Body of pancreas (tissue), 4 donors: ENCODE data around the gene FAM124A. TPM values are rescaled to one million over a fixed set of nuclear protein-coding genes. Genes with fewer than 3 reads are reported as not detected.
"Not testable (repeated sequence)": the region's sequence is repeated elsewhere in the genome, so short reads cannot be mapped to it uniquely, and the experiment has no call there.

Experiments
- ATAC-seq: fragments of 150-250 bp; one replicate; pipeline ENCODE4 v1.9.1; 2016
- DNase-seq, 4 donors: peaks; one replicate each; pipeline ENCODE4 v3.0.0-alpha.2; 2019
- H3K27ac ChIP-seq, 4 donors: fragments of 200-600 bp; sonication (generic); 1 replicate in 3 of 4; 2 replicates in 1 of 4; pipeline versions ENCODE4 v1.5.1 to v1.6.1; 2016 to 2019; ENCODE audit warnings: mild to moderate bottlenecking in 1 of 4, mixed read lengths in 1 of 4, moderate library complexity in 1 of 4
- H3K27me3 ChIP-seq, 2 donors: fragments of 200-600 bp; sonication (generic); one replicate each; pipeline ENCODE4 v1.6.0; 2016; ENCODE audit warnings: mild to moderate bottlenecking in 1 of 2
- H3K36me3 ChIP-seq, 2 donors: fragments of 200-600 bp; sonication (generic); replicated peaks in 1 of 2; 2 replicates each; pipeline ENCODE4 v1.5.1; 2016; ENCODE audit warnings: low read depth in 2 of 2; ENCODE audit not compliant: insufficient read depth in 1 of 2
- H3K4me1 ChIP-seq: fragments of 200-600 bp; sonication (generic); one replicate; pipeline ENCODE4 v1.6.0; 2016
- H3K4me3 ChIP-seq, 2 donors: fragments of 200-600 bp; sonication (generic); 1 replicate in 1 of 2; 2 replicates in 1 of 2; pipeline ENCODE4 v1.5.1; 2016 to 2019
- H3K9me3 ChIP-seq, 3 donors: fragments of 200-600 bp; sonication (generic); 1 replicate in 2 of 3; 2 replicates in 1 of 3; pipeline ENCODE4 v1.5.1; 2016
- POLR2A ChIP-seq, 3 donors: fragments of 450-650 bp; IDR thresholded peaks; one replicate each; pipeline ENCODE4 v1.6.1; 2016; ENCODE audit warnings: antibody characterized with exemption in 3 of 3, mild to moderate bottlenecking in 2 of 3
- WGBS, 2 donors: methylation state at CpG; one replicate each; pipeline ENCODE4 v1.1.5; 2017; 5-methylcytosine and 5-hydroxymethylcytosine counted together
- intact Hi-C: fragments of 100-400 bp; cut with DNase I; formaldehyde crosslinking; loops from one replicate; pipeline ENCODE4 v1.15.1; 2023
- total RNA-seq, 2 donors: library from RNA; depleted of rRNA; stranded (reverse); fragments of >200 nt; gene quantifications; one replicate each; pipeline ENCODE4 v1.1.0, GENCODE V29; 2016
- TF ChIP-seq, protein P1 (sequence below), 7 experiments: fragments of 450-650 bp in 4 of 7; fragments of 200-600 bp in 3 of 7; sonication (generic) in 3 of 7; IDR thresholded peaks; one replicate each; pipeline ENCODE4 v1.5.1; 2016 to 2019; ENCODE audit warnings: antibody characterized with exemption in 7 of 7

FAM124A gene
- total RNA-seq, 2 donors from 2014 or later, result 0.78 to 2.0 TPM

DNA sequence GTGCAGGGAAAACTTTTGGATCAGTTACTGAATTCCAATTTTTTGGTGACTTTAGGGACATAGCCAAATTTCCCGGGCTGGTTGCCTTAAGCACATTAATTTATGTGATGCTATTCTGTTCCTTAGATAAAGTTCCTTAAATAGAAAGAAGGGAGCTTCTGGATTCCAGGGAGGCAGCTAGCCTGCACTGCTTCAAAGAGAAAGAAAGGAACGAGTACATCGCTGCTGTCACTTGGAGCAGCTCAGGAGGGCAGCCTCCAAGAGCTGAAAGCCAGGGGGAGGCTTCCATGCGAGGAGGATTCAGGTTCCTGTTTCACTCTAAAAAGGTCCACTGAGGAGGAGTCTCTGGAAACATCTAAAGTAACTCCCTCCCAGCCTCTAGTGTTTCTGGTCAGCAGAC lies 55.7 kb downstream of the FAM124A start:
- DNase-seq, result no peak
- Histone ChIP-seq H3K4me3 (no peak overlapping the region), H3K9me3 (no peaks in the 10 kb centered on the region), H3K27me3 (peaks cover 0 to 3% of the 10 kb centered on the region in 2 donors), H3K27ac (no peak overlapping the region), H3K4me1 (peaks cover 22% of the 10 kb centered on the region), H3K36me3 (no peaks in the 10 kb centered on the region)
- intact Hi-C loops, result no loop called here
- TF ChIP-seq, protein P1, sequence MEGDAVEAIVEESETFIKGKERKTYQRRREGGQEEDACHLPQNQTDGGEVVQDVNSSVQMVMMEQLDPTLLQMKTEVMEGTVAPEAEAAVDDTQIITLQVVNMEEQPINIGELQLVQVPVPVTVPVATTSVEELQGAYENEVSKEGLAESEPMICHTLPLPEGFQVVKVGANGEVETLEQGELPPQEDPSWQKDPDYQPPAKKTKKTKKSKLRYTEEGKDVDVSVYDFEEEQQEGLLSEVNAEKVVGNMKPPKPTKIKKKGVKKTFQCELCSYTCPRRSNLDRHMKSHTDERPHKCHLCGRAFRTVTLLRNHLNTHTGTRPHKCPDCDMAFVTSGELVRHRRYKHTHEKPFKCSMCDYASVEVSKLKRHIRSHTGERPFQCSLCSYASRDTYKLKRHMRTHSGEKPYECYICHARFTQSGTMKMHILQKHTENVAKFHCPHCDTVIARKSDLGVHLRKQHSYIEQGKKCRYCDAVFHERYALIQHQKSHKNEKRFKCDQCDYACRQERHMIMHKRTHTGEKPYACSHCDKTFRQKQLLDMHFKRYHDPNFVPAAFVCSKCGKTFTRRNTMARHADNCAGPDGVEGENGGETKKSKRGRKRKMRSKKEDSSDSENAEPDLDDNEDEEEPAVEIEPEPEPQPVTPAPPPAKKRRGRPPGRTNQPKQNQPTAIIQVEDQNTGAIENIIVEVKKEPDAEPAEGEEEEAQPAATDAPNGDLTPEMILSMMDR (IDR thresholded peaks at IDR 0.05), result no peak
- TF ChIP-seq POLR2A (IDR thresholded peaks at IDR 0.05), result no peak
- ATAC-seq, result no peak
- WGBS, 2 donors, result 87 to 88% methylated on average over 4 of the region's 4 CpGs

DNA sequence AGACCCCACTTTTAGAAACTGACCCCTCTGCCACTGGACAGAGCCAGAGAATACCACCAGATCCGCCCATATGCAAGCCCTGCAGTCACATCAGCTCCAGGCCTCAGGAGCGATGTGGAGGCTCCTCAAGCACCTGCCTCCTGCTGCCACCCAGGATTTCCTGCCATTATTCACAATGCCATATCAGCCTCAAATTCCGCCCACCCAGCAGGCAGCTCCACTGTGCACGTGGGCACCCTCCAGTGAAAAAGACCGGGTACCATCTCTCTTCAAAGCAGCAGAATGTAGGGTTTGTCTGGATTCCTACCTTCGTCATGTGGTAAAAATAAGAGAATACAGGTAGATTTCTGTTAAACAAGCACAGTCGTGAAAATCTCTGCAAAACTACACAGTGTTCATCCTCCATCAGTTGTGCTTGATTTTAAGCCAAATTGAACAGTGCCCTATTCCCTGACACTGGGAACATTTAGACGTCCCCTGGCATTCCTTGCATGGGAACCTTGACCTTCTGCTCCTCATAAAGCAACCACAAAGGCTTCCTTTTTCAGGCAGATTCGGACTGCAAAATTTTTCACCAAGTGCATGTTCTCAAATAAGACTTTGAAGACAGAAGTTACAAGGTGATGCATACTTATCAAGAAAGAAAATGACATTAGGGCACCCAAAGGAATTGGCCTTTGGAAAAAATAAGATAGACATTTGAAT lies 56.4 kb downstream of the FAM124A start:
- WGBS, 2 donors, result 71 to 77% methylated on average over 7 to 9 of the region's 9 CpGs
- no peak for DNase-seq
- Histone ChIP-seq H3K4me1 (peaks cover 22% of the 10 kb centered on the region), H3K9me3 (no peaks in the 10 kb centered on the region), H3K36me3 (no peaks in the 10 kb centered on the region), H3K4me3 (no peak overlapping the region), H3K27me3 (peaks cover 0 to 3% of the 10 kb centered on the region in 2 donors), H3K27ac (no peak overlapping the region)
- ATAC-seq, result no peak
- TF ChIP-seq, protein P1 (IDR thresholded peaks at IDR 0.05), result no peak
- TF ChIP-seq POLR2A (IDR thresholded peaks at IDR 0.05), result no peak
- intact Hi-C loops, result no loop called here

DNA sequence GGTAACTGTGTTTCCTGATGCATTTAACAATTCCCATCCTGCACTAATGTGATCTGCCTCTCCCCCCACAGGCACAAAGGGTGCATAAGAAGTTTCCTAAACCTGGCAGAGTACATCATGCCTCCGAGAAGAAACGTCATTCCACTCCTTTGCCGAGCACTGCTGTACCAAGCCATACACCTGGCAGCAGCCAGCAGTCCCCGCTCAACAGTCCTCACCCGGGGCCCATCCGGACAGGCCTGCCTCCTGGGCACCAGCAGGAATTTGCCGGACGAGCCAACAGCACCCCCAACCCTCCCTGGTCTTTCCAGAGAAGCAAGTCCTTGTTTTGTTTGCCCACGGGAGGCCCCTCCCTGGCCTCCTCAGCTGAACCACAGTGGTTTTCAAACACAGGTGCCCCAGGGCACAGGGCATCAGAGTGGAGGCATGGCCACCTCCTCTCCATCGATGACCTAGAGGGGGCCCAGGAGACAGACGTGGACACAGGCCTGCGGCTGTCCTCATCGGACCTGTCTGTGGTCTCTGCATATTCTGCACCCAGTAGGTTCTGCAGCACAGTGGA lies 58.3 kb downstream of the FAM124A start:
- no peaks in the 10 kb centered on the region for H3K36me3 ChIP-seq
- 88 to 96% methylated on average over 7 to 13 of the region's 13 CpGs for WGBS, 2 donors
- H3K4me3 ChIP-seq, result no peak overlapping the region
- peaks cover 22% of the 10 kb centered on the region for H3K4me1 ChIP-seq
- no peak for ATAC-seq
- no peaks in the 10 kb centered on the region for H3K27me3 ChIP-seq
- TF ChIP-seq POLR2A (IDR thresholded peaks at IDR 0.05), result no peak
- TF ChIP-seq, protein P1 (IDR thresholded peaks at IDR 0.05), result no peak
- DNase-seq, result no peak
- H3K9me3 ChIP-seq, result no peaks in the 10 kb centered on the region
- H3K27ac ChIP-seq, result no peak overlapping the region
- intact Hi-C loops, result loop anchor here (10.0 kb wide), 1 partner anchor 136 kb away; no protein-coding TSS in a partner anchor

DNA sequence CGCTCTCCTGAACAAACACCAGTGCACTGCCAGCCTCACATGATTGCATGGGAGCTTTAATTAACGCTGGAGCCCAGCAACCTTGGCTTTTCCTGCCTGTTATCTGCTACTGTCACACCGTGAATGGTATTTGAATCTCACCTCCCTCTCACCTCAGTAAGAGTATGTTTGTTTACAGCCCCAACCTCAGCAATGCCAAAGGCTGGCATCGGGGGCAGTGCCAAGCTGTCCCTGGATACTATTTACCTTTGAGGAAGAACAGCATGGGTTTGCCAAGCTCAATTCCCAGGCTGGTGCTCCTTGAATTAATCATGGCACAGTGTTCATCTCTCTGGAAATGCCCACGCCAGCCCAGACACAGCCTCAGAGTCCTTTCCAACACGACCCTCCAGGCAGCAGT lies 60.1 kb downstream of the FAM124A start:
- peak; percentile 48 to 79 (median 64) for DNase-seq
- H3K9me3 ChIP-seq, result no peaks in the 10 kb centered on the region
- H3K4me1 ChIP-seq, result peaks cover 14% of the 10 kb centered on the region
- TF ChIP-seq POLR2A (IDR thresholded peaks at IDR 0.05), result no peak
- TF ChIP-seq, protein P1 (IDR thresholded peaks at IDR 0.05), result no peak
- 20 to 22% methylated on average over 6 of the region's 6 CpGs for WGBS, 2 donors
- intact Hi-C loops, result loop anchor here (10.0 kb wide), 1 partner anchor 138 kb away; no protein-coding TSS in a partner anchor
- H3K4me3 ChIP-seq, result no peak overlapping the region
- H3K27me3 ChIP-seq, result no peaks in the 10 kb centered on the region
- no peaks in the 10 kb centered on the region for H3K36me3 ChIP-seq
- ATAC-seq, result peak; percentile 60
- H3K27ac ChIP-seq, result peak overlapping the region in 2 of 4 donors; percentile 27 to 34

DNA sequence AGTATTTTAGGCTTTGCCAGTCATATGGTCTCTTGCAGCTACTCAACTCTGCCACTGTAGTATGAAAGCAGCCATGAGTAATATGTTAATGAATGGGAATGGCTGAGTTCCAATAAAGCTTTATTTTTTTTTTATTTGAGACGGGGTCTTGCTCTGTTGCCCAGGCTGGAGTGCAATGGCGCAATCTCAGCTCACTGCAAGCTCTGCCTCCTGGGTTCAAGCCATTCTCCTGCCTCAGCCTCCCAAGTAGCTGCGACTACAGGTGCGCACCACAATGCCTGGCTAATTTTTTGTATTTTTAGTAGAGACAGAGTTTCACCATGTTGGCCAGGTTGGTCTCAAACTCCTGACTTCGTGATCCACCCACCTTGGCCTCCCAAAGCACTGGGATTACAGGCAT lies 60.7 kb downstream of the FAM124A start:
- H3K4me3 ChIP-seq, result not testable (repeated sequence)

More for the DNA sequence above, 60.7 kb downstream of the FAM124A start:
- intact Hi-C loops, result loop anchor here (10.0 kb wide), 1 partner anchor 138 kb away; no protein-coding TSS in a partner anchor
- ATAC-seq, H3K36me3 ChIP-seq, DNase-seq, H3K9me3 ChIP-seq, H3K27me3 ChIP-seq: not testable (repeated sequence)
- WGBS, 2 donors, result 89 to 92% methylated on average over 5 of the region's 5 CpGs
- Histone ChIP-seq H3K27ac (peak overlapping the region in 1 of 4 donors; percentile 34), H3K4me1 (peaks cover 14% of the 10 kb centered on the region)
